Measurements from ENCODE around the gene SMIM27.

GRCh38 chr9:32580631-32581300 is 28.6 kb downstream of the SMIM27 start:
- TF ChIP-seq POLR2A (IDR thresholded peaks at IDR 0.05) (no peak), CTCF (IDR thresholded peaks at IDR 0.05) (no peak)

Data from vagina (tissue), 2 donors.